GM10248 (cell line): ENCODE results near the gene NUBP2.

Experiments used
- CTCF ChIA-PET: fragments of 300-600 bp; sonication (Branson Sonifier 250); formaldehyde crosslinking; extraction: SDS; loops from one replicate; lab custom pipeline; 2021; ENCODE audit warnings: antibody characterized with exemption; lab: Yijun Ruan, JAX
- POLR2A ChIA-PET: fragments of 350-650 bp; sonication (Branson Sonifier 250); formaldehyde crosslinking; extraction: SDS; loops from one replicate; lab custom pipeline; 2020; ENCODE audit warnings: antibody characterized with exemption; lab: Yijun Ruan, JAX
- DNase-seq: peaks from one replicate; pipeline ENCODE4 v3.0.0; 2012; ENCODE audit errors: extremely low spot score
- CTCF ChIP-seq: IDR thresholded peaks from 2 replicates; pipeline ENCODE4 v1.5.1; 2012; ENCODE audit warnings: mild to moderate bottlenecking, low read depth; ENCODE audit errors: extremely low read depth, missing control alignments, control extremely low read depth

Gene NUBP2

GRCh38 chr16:1781758-1782407 is 877 bp upstream of the NUBP2 start:
- no peak for TF ChIP-seq CTCF
- DNase-seq = no peak
- ChIA-PET CTCF (interaction anchor here (1.0 to 2.0 kb wide), 9 partner anchors 8 to 1145 kb away, joined by 3 to 17 read pairs (median 5); partner anchors contain the start of genes EME2, IGFALS, MRPS34 and NME3), POLR2A (interaction anchor here (1.2 to 2.4 kb wide), 3 partner anchors 10 to 373 kb away, joined by 9 to 24 read pairs (median 11); partner anchors contain the start of genes EME2, MRPS34, NME3 and RPS2)

DNA sequence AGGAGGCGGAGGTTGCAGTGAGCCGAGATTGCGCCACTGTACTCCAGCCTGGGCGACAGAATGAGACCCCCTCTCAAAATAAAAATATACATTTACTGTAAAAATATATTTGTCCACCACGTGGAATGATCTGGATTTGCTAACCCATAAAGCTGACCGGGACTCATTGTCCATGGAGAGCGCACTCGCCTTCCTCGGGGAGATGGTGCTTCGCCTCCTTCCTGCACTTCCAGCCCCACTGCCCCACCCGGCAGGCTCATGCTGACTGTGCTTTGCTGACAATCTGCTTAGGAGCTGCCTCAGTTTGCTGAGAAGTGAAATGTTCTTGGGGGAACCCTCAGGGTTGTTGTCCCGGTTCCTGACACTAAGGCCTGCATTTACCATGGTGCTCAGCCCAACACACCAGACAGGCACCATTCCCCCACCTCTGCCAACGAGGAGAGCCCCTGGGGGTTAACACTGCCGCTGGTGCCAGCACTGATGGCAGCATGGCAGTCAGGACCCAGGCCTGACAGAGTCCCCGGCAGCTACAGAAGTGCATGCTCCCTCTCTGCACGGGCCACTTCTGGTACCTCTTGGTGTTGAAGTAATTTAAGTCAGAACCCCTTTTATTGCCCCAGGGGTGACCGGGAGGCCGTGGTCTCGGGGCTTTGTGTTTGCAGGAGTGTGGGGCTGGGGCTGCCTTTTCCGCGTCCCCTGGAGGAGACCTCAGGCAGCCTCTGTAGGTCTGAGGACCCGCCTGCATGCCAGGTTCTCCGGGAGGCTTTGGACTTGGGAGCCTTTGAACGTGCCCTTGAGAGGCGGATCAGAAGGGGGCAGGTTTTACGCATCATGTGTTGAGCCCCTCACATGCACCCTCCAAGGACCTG is 2.5 kb downstream of the NUBP2 start:
- POLR2A ChIA-PET = no interaction called here
- CTCF ChIA-PET = interaction anchor here (0.7 kb wide), 1 partner anchor 11 kb away, joined by 3 read pairs; no protein-coding TSS in a partner anchor
- no peak for TF ChIP-seq CTCF
- DNase-seq = no peak

- CTCF ChIA-PET = no interaction called here
- no peak for DNase-seq
- no peak for TF ChIP-seq CTCF
- POLR2A ChIA-PET = no interaction called here
Measured at GRCh38 chr16:1785846-1786170, 3.0 kb downstream of the NUBP2 start.

- TF ChIP-seq CTCF = no peak
- ChIA-PET CTCF (no interaction called here), POLR2A (no interaction called here)
- DNase-seq = no peak
Measured at GRCh38 chr16:1786242-1787055, 3.7 kb downstream of the NUBP2 start.

GRCh38 chr16:1787056-1787321 is 4.2 kb downstream of the NUBP2 start:
- CTCF ChIA-PET = no interaction called here
- POLR2A ChIA-PET = no interaction called here
- DNase-seq = no peak
- TF ChIP-seq CTCF = no peak
